ENCODE results near the gene ETDB. TPM values are rescaled to one million over a fixed set of nuclear protein-coding genes. Genes with fewer than 3 reads are reported as not detected.
A peak's percentile ranks its signal among the peaks of the same experiment; 100 is the strongest.

The ETDB gene
- total RNA-seq, 2 experiments from 2014 or later: not detected

DNA sequence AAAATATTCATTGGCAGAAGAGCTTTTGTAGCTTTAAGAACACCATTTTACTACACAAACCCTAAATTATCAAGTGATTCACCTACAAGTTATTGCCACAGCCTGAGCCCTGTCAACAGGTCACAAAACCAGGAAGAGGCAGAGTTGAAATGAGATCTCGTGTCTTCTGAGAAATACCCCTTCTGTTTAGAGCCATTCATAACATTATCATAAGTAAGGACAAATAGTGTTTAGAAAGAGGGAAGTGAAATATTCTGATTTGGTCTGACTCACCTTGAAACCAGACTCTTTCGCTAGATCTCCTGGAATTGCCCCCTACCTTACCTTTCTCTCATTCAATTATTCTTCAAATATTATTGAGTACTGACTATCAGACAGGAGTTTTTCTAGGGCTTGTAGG is 5.9 kb downstream of the ETDB start:
- H3K27me3 Mint-ChIP-seq: peaks cover 23% of the 10 kb centered on the region
- no peaks in the 10 kb centered on the region for H3K36me3 Mint-ChIP-seq (ENCODE audit: low read depth)
- CTCF ChIA-PET: interaction anchor here (1.0 to 1.1 kb wide), 2 partner anchors 1094 to 1322 kb away, joined by 3 read pairs; no protein-coding TSS in a partner anchor
- no peak for ATAC-seq (ENCODE audit: poor library complexity)
- H3K27ac Mint-ChIP-seq: no peak overlapping the region
- no peak overlapping the region for H3K4me3 Mint-ChIP-seq
- Histone ChIP-seq H3K4me3 (ENCODE audit: low read length) (no peak overlapping the region), H3K27ac (ENCODE audit: low read depth in 1 of 2, low read length in 2 of 2) (no peak overlapping the region), H3K4me1 (ENCODE audit: insufficient read depth, low read length) (no peaks in the 10 kb centered on the region), H3K27me3 (ENCODE audit: control insufficient read depth in 1 of 2, insufficient read depth in 2 of 2, low read length in 2 of 2) (no peaks in the 10 kb centered on the region), H3K9me3 (ENCODE audit: control insufficient read depth in 1 of 2, insufficient read depth in 1 of 2, low read length in 2 of 2) (no peaks in the 10 kb centered on the region), H3K36me3 (ENCODE audit: insufficient read depth, low read length) (no peaks in the 10 kb centered on the region)
- POLR2A ChIA-PET: no interaction called here
- intact Hi-C loops (cut with DNase I, micrococcal nuclease): no loop called here
- no peaks in the 10 kb centered on the region for H3K4me1 Mint-ChIP-seq (ENCODE audit: low read depth)
- no peaks in the 10 kb centered on the region for H3K9me3 Mint-ChIP-seq
- no peak for DNase-seq
- no peak for TF ChIP-seq CTCF (IDR thresholded peaks at IDR 0.05)

GRCh38 chrX:135112743-135113142 is 7.6 kb downstream of the ETDB start:
- CTCF ChIA-PET: interaction anchor here (0.5 kb wide), 1 partner anchor 1379 kb away, joined by 3 read pairs; no protein-coding TSS in a partner anchor
- POLR2A ChIA-PET: no interaction called here
- H3K27ac ChIP-seq (ENCODE audit: low read depth in 1 of 2, low read length in 2 of 2): no peak overlapping the region
- H3K9me3 ChIP-seq (ENCODE audit: control insufficient read depth in 1 of 2, insufficient read depth in 1 of 2, low read length in 2 of 2): no peaks in the 10 kb centered on the region
- no peak overlapping the region for H3K4me3 ChIP-seq (ENCODE audit: low read length)
- no peak for DNase-seq
- no peak for ATAC-seq (ENCODE audit: poor library complexity)
- no peaks in the 10 kb centered on the region for H3K36me3 Mint-ChIP-seq (ENCODE audit: low read depth)
- no peaks in the 10 kb centered on the region for H3K4me1 ChIP-seq (ENCODE audit: insufficient read depth, low read length)
- no peak for TF ChIP-seq CTCF (IDR thresholded peaks at IDR 0.05)
- intact Hi-C loops (cut with DNase I, micrococcal nuclease): no loop called here
- peaks cover 36% of the 10 kb centered on the region for H3K27me3 Mint-ChIP-seq
- H3K27ac Mint-ChIP-seq: no peak overlapping the region
- no peak overlapping the region for H3K4me3 Mint-ChIP-seq
- no peaks in the 10 kb centered on the region for H3K27me3 ChIP-seq (ENCODE audit: control insufficient read depth in 1 of 2, insufficient read depth in 2 of 2, low read length in 2 of 2)
- H3K36me3 ChIP-seq (ENCODE audit: insufficient read depth, low read length): no peaks in the 10 kb centered on the region
- H3K4me1 Mint-ChIP-seq (ENCODE audit: low read depth): no peaks in the 10 kb centered on the region
- no peaks in the 10 kb centered on the region for H3K9me3 Mint-ChIP-seq

DNA sequence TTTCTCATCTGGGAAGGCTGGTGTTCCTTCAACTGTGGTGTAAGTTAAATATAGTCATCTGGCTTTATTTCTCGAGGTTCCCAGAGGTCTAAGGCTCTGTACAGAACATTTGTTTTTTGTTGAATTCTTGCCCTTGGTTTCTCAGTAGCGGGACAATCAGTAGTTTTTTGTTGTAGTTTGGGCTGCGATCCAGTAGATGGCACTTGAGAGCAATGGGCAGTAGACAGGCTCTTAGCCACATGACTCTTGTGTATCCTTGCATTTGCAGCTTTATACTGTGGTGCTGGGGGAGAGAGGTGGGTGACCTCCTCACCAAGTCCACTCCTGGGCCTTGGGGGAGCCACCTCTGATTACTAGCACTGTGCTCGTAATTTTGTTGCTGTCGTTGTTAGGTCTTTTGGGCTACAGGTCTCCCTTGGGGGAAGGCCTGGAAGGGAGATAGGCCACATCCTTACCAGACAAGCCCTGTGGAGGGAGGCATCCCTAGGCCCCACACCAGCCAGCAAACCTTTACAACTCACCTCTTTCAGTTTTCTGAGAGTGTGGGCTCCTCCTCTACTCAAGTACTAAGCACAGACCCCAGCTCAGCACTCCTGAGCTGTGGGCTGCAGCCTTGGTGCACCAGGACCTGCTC is 8.1 kb downstream of the ETDB start:
- intact Hi-C loops (cut with DNase I, micrococcal nuclease): no loop called here
- POLR2A ChIA-PET: no interaction called here
- H3K9me3 Mint-ChIP-seq: no peaks in the 10 kb centered on the region
- CTCF ChIA-PET: interaction anchor here (0.5 kb wide), 1 partner anchor 1379 kb away, joined by 3 read pairs; no protein-coding TSS in a partner anchor
- Histone ChIP-seq H3K4me3 (ENCODE audit: low read length) (no peak overlapping the region), H3K27ac (ENCODE audit: low read depth in 1 of 2, low read length in 2 of 2) (no peak overlapping the region), H3K36me3 (ENCODE audit: insufficient read depth, low read length) (no peaks in the 10 kb centered on the region), H3K27me3 (ENCODE audit: control insufficient read depth in 1 of 2, insufficient read depth in 2 of 2, low read length in 2 of 2) (no peaks in the 10 kb centered on the region), H3K9me3 (ENCODE audit: control insufficient read depth in 1 of 2, insufficient read depth in 1 of 2, low read length in 2 of 2) (no peaks in the 10 kb centered on the region), H3K4me1 (ENCODE audit: insufficient read depth, low read length) (no peaks in the 10 kb centered on the region)
- H3K4me3 Mint-ChIP-seq: no peak overlapping the region
- peak; percentile 64 for ATAC-seq (ENCODE audit: poor library complexity)
- peak in 8 of 14 experiments; percentile 8 to 65 (median 34) for DNase-seq
- H3K27me3 Mint-ChIP-seq: peaks cover 37% of the 10 kb centered on the region
- peak; percentile 72 for TF ChIP-seq CTCF (IDR thresholded peaks at IDR 0.05)
- no peaks in the 10 kb centered on the region for H3K36me3 Mint-ChIP-seq (ENCODE audit: low read depth)
- no peaks in the 10 kb centered on the region for H3K4me1 Mint-ChIP-seq (ENCODE audit: low read depth)
- no peak overlapping the region for H3K27ac Mint-ChIP-seq
